HG03064 (cell line): Measurements from ENCODE around the gene BRD9.
"Not testable (repeated sequence)": the region's sequence is repeated elsewhere in the genome, so short reads cannot be mapped to it uniquely, and the experiment has no call there.

Experiments
- ATAC-seq: cut with Tn5 transposase; IDR thresholded peaks from one replicate; pipeline ENCODE4 v1.9.1; 2021; ENCODE audit warnings: low read depth; ENCODE audit not compliant: unreplicated experiment

BRD9 gene

GRCh38 chr5:847736-848135, 44.9 kb downstream of the BRD9 start:
- ATAC-seq: not testable (repeated sequence)

DNA sequence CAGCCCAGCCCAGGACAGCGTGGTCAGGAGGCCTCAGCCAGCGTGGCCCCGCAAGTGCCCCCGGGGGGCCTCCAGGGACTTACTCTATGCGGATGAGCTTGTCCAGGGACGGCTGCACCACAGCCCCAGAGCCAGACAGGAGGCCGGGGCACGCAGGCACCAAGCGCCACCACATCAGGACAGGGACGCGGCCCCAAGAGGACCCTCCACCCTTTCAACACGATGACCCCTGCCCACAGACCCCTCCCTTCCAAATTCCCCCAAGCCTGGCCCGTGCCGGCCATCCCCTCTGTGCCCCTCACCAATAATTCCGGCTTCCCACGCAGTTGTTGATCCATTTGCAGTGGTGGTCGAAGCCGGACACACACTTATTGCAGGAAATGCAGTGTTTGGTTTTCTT, 45.4 kb downstream of the BRD9 start:
- ATAC-seq: not testable (repeated sequence)

- ATAC-seq: not testable (repeated sequence)
Observed at GRCh38 chr5:846602-847091, 46.0 kb downstream of the BRD9 start.

DNA sequence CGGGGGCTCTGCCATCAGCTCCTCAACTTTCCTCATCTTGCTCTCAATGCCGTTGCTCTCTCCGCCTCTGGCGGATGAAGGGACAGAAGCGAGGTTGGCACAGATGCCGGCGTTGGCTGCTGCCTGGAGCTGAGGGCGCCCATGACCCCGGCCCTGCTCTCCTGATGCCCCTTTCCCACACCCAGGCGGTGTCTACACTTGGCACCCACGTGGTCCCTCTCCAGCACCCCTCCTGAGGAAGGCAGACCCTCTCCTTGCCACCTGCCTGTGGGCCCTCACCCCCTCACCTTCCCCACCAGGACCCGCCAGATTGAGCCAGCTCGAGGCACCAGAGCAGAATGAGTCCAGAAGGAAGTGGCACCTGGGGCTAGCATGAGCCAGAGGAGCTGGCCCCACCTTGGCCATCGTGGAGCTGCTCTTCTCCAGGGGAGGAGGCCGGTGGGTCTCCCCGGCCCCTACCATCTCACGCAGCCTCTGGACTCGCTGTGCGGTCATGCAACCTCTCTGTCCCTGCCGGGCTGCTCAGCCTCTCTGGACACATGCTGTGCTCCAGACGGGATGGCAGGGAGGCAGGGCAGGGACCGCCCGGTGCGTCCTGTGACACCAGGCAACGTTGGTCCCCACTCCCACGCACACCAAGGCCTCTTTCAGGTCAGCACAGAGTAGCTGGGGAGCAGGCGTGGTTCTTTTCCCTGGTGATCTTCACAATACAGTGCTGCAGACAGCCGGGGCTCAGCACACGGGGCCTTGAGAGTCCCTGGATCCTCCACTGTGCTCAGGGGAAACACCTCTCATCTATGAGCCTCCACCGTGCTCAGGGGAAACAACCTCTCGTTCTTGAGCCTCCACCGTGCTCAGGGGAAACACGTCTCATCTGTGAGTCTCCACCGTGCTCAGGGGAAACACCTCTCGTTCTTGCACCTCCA, 46.7 kb downstream of the BRD9 start:
- not testable (repeated sequence) for ATAC-seq

DNA sequence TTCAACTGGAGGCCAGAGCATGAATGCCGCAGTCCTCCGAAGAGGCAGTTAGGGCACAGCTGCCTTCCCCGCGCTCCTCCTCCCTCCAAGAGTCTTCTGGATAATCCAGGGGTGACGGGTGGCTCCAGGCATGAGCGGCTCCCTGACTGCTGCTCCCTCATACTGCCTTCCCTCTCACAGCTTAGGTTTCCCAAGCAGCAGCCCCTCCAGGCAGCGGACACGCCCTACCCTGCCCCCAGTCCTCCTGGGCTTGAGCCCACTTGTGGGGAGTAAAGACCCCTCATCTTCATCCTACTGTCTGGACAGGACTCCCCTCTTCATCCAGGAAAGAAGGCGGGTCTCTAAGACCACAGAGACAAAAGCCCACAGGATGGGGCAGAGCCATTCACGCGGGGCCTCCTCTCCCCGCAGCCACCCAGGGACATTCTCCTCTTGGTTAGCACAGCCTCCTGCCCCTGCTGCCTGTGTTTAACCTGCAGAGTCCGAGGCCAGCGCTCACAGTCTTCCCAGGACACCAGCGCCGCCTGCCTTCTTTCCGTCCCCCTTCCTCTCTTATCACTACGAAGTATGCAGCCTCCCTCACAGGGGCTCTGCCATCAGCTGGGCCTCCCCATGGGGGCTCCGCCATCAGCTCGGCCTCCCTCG, 47.4 kb downstream of the BRD9 start:
- not testable (repeated sequence) for ATAC-seq

DNA sequence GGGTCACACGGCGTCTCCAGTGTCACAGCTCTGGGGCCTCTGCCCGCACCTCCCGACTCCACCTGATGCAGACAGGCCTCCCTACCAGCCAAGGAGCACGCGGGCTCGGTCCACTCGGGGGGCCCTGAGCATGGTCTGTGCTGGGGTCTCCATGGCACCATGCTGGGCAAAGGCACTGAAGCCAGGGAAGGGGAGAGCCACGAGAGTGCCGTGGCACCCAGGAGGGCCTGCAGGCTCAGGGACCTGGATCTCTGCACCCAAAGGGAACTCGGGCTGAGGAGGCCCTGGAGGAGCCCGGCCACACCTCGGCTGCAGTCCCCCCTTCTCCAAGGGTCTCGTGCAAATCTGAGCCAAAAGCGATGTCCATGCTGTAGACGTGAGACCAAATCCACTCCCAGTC, 48.2 kb downstream of the BRD9 start:
- ATAC-seq: not testable (repeated sequence)

DNA sequence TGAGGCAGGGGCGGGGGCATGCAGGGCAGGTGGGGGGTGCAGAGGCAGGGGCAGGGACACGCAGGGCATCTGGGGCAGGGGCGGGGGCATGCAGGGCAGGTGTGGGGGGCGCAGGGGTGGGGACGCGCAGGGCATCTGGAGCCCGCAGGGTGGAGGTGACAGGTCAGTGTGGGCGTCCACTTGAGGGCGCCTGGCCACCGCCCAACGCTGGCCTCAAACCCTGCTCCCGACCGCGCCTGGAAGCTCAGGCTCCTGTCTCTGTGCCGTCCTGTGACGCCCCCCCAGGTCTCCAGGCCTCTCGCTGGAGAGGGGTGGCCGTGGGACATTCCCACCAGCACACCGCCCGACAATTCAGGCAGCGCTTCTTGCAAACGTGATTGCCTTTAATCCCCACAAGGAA, 48.7 kb downstream of the BRD9 start:
- not testable (repeated sequence) for ATAC-seq

DNA sequence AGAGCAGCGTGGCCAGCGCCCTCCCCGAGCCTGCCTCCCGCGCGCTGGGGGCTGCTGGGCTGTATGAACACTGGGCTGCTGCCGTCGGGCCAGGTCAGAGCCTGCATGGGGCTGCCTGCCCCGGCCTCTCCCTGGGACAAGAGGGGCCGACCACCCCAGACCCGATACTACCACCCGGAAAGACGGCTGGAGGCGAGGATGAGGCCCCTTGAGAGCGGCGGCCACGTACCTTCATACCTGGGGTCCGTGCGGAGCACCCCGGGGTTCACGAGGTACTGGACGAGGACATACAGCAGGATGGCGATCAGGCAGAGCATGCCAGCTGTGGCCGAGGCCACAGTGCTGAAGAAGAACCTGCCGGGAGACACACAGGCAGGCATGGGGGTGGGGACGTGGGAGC, 49.2 kb downstream of the BRD9 start:
- not testable (repeated sequence) for ATAC-seq

GRCh38 chr5:842402-843221, 50.0 kb downstream of the BRD9 start:
- ATAC-seq: not testable (repeated sequence)

DNA sequence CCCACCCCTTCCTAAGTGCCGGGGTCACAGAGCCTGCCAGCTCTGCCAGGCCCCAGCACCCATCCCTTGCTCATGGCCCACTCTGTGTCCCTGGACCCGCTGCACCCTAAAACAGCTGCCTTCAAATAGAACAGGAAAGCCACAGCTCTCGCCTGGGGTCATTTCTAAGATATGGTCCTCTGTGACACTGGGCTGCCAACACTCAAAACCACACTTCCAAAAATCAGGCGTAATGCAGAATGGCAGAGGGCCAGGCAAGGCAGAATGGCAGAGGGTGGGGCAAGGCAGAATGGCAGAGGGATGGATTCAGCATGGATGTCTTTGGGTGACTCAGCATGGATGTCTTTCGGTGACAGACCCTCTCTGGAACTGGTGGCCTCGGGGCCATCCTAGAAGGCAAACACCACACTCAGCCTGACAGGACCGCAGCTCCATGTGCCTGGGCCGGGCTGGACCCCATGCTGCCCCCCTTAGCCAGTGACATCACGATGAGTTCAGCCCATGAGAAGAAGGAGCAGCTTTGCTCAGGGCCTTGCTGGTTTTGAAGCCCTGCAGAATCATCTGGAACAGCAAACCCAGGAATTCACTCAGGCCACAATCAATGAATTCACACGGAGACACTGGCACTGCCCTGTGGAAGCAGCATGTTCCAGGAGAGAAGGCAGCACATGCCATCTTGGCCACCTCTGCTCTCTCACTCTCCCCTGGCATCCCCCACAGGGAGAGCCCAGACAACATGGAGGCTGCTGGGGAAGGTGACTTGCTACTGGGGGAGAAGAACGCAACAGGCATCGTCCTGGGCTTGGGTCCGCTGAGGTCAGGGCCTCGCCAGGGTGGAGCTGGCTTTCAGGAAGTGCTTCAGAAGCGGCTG, 50.8 kb downstream of the BRD9 start:
- ATAC-seq: not testable (repeated sequence)

DNA sequence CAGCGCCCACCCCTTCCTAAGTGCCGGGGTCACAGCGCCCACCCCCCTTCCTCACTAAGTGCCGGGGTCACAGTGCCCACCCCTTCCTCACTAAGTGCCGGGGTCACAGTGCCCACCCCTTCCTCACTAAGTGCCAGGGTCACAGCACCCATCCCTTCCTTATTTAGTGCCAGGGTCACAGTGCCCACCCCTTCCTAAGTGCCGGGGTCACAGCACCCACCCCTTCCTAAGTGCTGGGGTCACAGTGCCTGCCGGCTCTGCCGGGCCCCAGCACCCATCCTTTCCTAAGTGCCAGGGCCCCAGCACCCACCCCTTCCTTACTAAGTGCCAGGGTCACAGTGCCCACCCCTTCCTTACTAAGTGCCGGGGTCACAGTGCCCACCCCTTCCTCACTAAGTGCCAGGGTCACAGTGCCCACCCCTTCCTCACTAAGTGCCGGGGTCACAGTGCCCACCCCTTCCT, 51.6 kb downstream of the BRD9 start:
- ATAC-seq: not testable (repeated sequence)

DNA sequence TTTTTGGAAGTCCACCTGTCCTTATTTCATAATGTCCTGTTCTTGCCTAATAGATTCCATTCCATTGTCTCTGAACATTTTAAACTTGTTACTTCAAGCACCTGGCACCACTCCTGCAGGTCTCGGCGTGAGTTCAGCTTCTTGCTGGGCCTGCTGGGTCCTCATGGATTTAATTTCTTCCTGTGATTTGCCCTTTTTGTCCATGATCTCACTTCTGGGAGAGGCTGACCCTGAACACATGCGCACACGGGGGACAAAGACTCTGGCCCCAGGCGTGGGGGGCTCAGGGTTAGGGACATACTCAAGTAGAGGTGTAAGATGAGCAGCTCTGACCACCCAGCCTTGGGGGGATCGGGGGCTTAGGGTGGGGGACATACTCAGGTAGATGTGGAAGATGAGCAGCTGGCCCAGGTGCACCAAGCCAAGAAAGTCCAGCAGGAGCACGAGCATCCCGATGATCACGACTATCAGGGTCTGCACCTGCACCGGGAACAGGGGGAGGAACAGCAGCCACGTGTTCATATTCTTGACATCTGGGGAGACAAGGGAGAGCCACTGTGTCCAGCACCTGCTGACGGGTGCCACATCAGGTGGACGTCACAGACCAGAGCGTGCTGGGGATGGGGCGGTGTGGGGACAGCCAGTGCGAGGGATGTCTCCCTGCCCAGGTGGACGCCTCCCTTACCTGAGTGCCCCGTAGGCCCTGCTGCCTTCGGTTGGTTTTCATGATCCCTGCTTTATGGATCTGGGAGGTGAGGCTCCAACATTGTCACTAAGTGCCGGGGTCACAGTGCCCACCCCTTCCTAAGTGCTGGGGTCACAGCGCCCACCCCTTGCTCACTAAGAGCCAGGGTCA, 52.3 kb downstream of the BRD9 start:
- ATAC-seq: not testable (repeated sequence)

- ATAC-seq: not testable (repeated sequence)
Observed at GRCh38 chr5:838431-838851, 54.2 kb downstream of the BRD9 start.

- not testable (repeated sequence) for ATAC-seq
Observed at GRCh38 chr5:837621-838121, 54.9 kb downstream of the BRD9 start.

DNA sequence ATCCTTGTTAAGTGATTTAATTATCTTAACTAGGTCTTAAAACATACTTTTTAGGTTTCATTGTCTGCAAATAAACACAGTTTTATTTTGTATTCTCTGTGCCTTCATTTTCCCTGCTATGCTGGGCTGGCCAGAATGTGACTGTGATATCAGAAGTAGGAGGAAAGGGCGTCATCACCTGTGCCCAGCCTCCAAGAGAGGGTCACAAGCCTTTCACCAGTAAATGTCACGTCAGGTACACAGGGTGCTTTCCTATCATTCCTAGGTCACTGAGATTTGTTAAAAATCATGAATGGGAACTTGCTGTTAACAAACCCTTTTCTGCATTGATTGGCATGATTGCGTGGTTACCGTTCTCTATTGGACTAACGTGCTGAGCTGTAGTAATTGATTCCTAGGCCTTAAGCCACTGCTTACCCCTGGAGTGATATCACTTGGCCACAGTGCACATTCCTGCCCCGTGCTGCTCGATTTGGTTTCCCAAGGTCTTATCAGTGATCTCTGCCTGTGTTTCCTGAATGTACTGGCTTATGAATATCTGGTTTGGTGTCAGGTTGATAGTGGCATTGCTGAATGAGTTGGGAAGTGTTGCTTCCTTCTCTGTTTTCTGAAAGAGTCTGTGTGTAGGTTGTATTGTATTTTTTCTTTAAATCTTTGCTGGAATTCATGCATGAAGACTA, 56.5 kb downstream of the BRD9 start:
- ATAC-seq: not testable (repeated sequence)

DNA sequence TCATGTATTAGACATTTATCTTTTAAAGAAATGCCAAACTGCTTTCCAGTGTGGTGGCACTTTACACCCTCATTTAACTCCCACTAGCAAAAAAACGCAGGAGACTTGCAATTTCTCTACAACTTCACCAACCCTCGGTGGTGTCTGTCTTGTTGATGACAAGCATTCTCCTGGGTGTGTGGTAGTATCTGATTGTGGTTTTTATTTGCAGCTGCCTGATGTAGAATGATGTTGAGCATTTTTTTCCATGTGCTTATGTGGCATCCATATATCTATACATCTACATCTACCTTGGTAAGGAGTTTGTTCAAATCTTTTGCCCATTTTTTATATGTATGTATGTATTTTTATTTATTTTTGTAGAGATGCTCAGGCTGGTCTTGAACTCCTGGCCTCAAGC, 58.6 kb downstream of the BRD9 start:
- not testable (repeated sequence) for ATAC-seq

DNA sequence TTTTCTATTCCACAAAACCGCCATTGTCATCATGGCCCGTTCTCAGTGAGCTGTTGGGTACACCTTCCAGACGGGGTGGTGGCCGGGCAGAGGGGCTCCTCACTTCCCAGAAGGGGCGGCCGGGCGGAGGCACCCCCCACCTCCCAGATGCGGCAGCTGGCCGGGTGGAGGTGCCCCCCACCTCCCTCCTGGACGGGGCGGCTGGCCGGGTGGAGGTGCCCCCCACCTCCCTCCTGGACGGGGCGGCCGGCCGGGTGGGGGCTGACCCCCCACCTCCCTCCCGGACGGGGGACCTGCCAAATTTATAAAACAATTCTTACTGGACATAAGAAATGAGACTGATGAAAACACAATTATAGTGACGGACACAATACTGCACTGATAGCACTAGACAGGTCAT, 64.4 kb downstream of the BRD9 start:
- not testable (repeated sequence) for ATAC-seq

- not testable (repeated sequence) for ATAC-seq
Observed at GRCh38 chr5:825544-825943, 67.1 kb downstream of the BRD9 start.
